Stimulated activated CD4-positive, alpha-beta T cell treated with anti-CD3 and anti-CD28 coated beads, Interleukin-2, amount 100 ng/mL, for 4 hours (primary cell): ENCODE data around the gene PGGT1B.

Source experiments
- DNase-seq: peaks from one replicate; pipeline ENCODE4 v3.0.0-alpha.2; 2020; ENCODE audit warnings: low read depth

Gene PGGT1B

GRCh38 chr5:115180165-115180709 is 82.4 kb downstream of the PGGT1B start:
- DNase-seq, result no peak

GRCh38 chr5:115179394-115180164 is 83.1 kb downstream of the PGGT1B start:
- no peak for DNase-seq

- DNase-seq, result no peak
Measured at GRCh38 chr5:115179030-115179393, 83.7 kb downstream of the PGGT1B start.

- DNase-seq, result no peak
Measured at GRCh38 chr5:115170929-115171510, 91.7 kb downstream of the PGGT1B start.

- DNase-seq, result no peak
Measured at GRCh38 chr5:115170134-115170928, 92.3 kb downstream of the PGGT1B start.

GRCh38 chr5:115169487-115170133 is 93.1 kb downstream of the PGGT1B start, which contains the start of gene TRIM36:
Gene TRIM36 (minus strand): TSS chr5:115169908. CDS start chr5:115169634, 274 bp downstream.
- peak; percentile 87 for DNase-seq

- DNase-seq, result no peak
Measured at GRCh38 chr5:115168829-115169486, 93.7 kb downstream of the PGGT1B start.

GRCh38 chr5:115166744-115167393 is 95.8 kb downstream of the PGGT1B start:
- no peak for DNase-seq

- no peak for DNase-seq
Measured at GRCh38 chr5:115165790-115166189, 96.9 kb downstream of the PGGT1B start.

- DNase-seq, result no peak
Measured at GRCh38 chr5:115160975-115161475, 101.7 kb downstream of the PGGT1B start.
